Activated CD4-positive, CD25-positive, alpha-beta regulatory T cell treated with anti-CD3 and anti-CD28 coated beads, Interleukin-2, amount 50 U/mL, for 24 hours (primary cell): ENCODE data around the gene KLC3.
"Not testable (repeated sequence)": the region's sequence is repeated elsewhere in the genome, so short reads cannot be mapped to it uniquely, and the experiment has no call there.

ENCODE experiments used
- ATAC-seq, 2 donors: fragments of 150-1000 bp; cut with Tn5 transposase; one replicate each; pipeline ENCODE4 v1.10.0; 2021; ENCODE audit warnings: mild to moderate bottlenecking in 1 of 2, moderate library complexity in 1 of 2

The KLC3 gene

GRCh38 chr19:45320997-45321775 lies 19.4 kb upstream of the KLC3 start:
- ATAC-seq, result no peak

DNA sequence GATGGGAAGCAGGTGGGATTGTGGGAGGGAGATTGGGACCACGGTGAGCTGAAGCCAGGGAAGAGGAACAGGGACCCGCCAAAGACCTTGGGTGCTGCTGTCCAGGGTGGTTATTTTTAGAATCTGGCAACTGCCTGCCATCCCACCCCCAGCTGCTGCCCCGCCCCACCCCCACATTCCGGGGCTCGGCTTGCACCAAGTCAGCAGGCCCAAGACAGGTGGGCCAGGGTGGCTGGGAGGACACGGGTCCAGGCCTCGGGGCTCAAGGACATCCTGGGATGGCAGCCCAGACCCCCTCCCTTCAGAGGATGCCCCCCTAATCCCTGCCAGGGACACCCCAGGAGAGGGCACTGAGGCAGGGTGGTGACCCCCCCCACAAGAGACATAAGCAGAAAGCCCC lies 18.7 kb upstream of the KLC3 start:
- no peak for ATAC-seq

DNA sequence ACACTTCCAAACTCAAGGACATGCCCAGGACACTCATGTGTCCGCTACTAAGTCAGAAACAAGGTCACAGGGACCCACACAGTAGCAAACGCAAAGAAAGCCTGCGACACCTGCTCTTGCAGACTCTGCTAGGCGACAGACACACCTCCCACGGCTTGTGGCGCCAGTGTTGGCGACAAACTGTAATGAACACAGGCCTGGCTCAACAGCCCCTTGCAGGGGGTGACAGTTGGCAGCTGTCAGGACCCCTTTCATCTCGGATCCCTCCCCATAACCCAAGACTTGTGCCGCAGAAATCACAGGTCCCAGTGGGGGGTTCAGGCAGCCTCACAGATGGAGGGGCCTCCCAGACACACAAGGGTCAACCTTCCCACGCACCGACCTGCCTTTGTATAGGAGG lies 18.2 kb upstream of the KLC3 start:
- ATAC-seq, result no peak

- no peak for ATAC-seq
Observed at GRCh38 chr19:45322744-45323281, 17.7 kb upstream of the KLC3 start, which contains the start of gene CKM. CKM (minus strand) TSS chr19:45322875; CDS start chr19:45319713, 3,162 bp downstream.

GRCh38 chr19:45323671-45324081 lies 16.9 kb upstream of the KLC3 start:
- no peak for ATAC-seq

GRCh38 chr19:45324349-45324907 lies 16.1 kb upstream of the KLC3 start:
- no peak for ATAC-seq

- ATAC-seq, result no peak
Observed at GRCh38 chr19:45327404-45328143, 13.0 kb upstream of the KLC3 start.

- ATAC-seq, result no peak
Observed at GRCh38 chr19:45331411-45331810, 9.1 kb upstream of the KLC3 start.

GRCh38 chr19:45333609-45334303 lies 6.8 kb upstream of the KLC3 start:
- ATAC-seq, result no peak

- not testable (repeated sequence) for ATAC-seq
Observed at GRCh38 chr19:45334881-45335280, 5.7 kb upstream of the KLC3 start.

DNA sequence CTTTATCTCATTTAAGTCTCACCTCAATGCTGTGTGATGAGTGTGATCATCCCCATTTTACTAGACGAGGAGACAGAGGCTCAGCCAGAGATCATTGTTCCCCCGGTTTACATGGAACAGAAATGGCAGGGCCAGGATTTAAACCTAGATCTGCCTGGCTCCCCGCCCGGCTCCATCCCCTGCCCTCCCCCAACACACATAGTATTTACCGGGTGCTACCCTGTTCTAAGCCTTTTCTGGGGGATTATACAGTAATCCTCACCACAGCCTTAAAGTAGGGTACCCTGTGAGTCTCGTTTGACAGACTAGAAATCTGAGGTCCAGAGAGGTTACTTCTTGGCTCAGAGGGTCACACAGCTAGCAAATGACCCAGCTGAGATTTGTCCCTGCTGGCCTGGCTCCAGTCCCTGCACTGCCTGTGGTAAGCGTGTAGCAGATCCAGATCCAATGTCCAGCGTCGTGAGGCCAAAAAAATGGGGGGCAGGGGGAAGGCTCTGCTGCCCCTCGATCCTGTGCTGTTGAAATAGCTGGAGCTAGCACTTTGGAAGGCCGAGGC lies 3.8 kb upstream of the KLC3 start:
- ATAC-seq, result no peak

DNA sequence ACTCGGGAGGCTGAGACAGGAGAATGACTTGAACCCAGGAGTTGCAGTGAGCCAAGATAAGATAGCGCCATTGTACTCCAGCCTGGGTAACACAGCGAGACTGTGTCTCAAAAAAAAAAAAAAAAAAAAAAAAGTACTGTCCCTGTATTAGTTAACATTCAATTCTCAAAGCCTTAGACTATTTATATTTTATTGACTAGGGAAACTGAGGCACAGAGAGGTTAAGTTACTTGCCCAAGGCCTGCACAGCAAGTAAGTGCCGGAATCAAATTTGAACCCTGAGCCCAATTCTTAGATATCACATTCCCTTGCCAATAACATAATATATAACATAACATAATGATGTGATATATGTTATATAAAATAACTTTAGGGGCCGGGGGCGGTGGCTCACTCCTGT lies 921 bp upstream of the KLC3 start:
- no peak for ATAC-seq

- no peak for ATAC-seq
Observed at GRCh38 chr19:45340899-45341453, 426 bp downstream of the KLC3 start.

- no peak for ATAC-seq
Observed at GRCh38 chr19:45342911-45343310, 2.4 kb downstream of the KLC3 start.

- no peak for ATAC-seq
Observed at GRCh38 chr19:45344621-45345505, 4.3 kb downstream of the KLC3 start.

- ATAC-seq, result no peak
Observed at GRCh38 chr19:45345506-45345860, 4.9 kb downstream of the KLC3 start.

- no peak for ATAC-seq
Observed at GRCh38 chr19:45346449-45346848, 5.9 kb downstream of the KLC3 start.

- ATAC-seq, result no peak
Observed at GRCh38 chr19:45347570-45348366, 7.2 kb downstream of the KLC3 start.

- ATAC-seq, result no peak
Observed at GRCh38 chr19:45348367-45349125, 8.0 kb downstream of the KLC3 start.

GRCh38 chr19:45349126-45349415 lies 8.5 kb downstream of the KLC3 start:
- ATAC-seq, result no peak
